ENCODE data around the gene DDX1.

- TF ChIP-seq CTCF (IDR thresholded peaks at IDR 0.05) (peak in 2 of 6 experiments; percentile 23 to 27), POLR2A (IDR thresholded peaks at IDR 0.05) (no peak)
Observed at GRCh38 chr2:15665067-15665942, 73.6 kb downstream of the DDX1 start.
